Small intestine (tissue), 7 donors: Measurements from ENCODE around the gene PPM1D. TPM values are rescaled to one million over a fixed set of nuclear protein-coding genes. Genes with fewer than 3 reads are reported as not detected.

Experiments used
- DNase-seq, 2 donors: peaks; one replicate each; pipeline versions ENCODE4 v3.0.0 to v3.0.0-alpha.2; 2013
- FAIRE-seq: peaks from 2 replicates; lab custom pipeline; 2012; peaks lifted over from hg19 to GRCh38; lab: Jason Lieb, UNC
- H3K27ac ChIP-seq, 3 donors: one replicate each; pipeline ENCODE4 v1.5.1; 2013; ENCODE audit warnings: low read length in 2 of 3, mild to moderate bottlenecking in 2 of 3, control low read depth in 1 of 3, inconsistent platforms in 1 of 3, low read depth in 1 of 3, moderate library complexity in 1 of 3
- H3K27me3 ChIP-seq, 3 donors: one replicate each; pipeline ENCODE4 v1.6.1; 2013; ENCODE audit warnings: low read length in 3 of 3, inconsistent platforms in 1 of 3; ENCODE audit not compliant: control insufficient read depth in 3 of 3, insufficient read depth in 3 of 3
- H3K36me3 ChIP-seq, 3 donors: one replicate each; pipeline ENCODE4 v1.6.1; 2013; ENCODE audit warnings: low read length in 3 of 3, inconsistent platforms in 1 of 3, low read depth in 1 of 3, mild to moderate bottlenecking in 1 of 3, moderate library complexity in 1 of 3; ENCODE audit not compliant: control insufficient read depth in 3 of 3, insufficient read depth in 2 of 3
- H3K4me1 ChIP-seq, 3 donors: one replicate each; pipeline ENCODE4 v1.6.1; 2013; ENCODE audit warnings: low read length in 2 of 3, inconsistent platforms in 1 of 3, low read depth in 1 of 3, mild to moderate bottlenecking in 1 of 3, moderate library complexity in 1 of 3; ENCODE audit not compliant: control insufficient read depth in 3 of 3, insufficient read depth in 2 of 3
- H3K4me3 ChIP-seq, 3 donors: one replicate each; pipeline ENCODE4 v1.5.1; 2013; ENCODE audit warnings: low read length in 3 of 3, control low read depth in 1 of 3, inconsistent platforms in 1 of 3, low read depth in 1 of 3, mild to moderate bottlenecking in 1 of 3, moderate library complexity in 1 of 3
- H3K9me3 ChIP-seq, 2 donors: one replicate each; pipeline ENCODE4 v1.6.1; 2013; ENCODE audit warnings: low read depth in 1 of 2, low read length in 1 of 2; ENCODE audit not compliant: control insufficient read depth in 2 of 2, insufficient read depth in 1 of 2
- WGBS, 3 donors: extraction: QIAGEN DNeasy Blood & Tissue Kit; methylation state at CpG; one replicate each; pipeline ENCODE4 v1.1.7; 2013; 5-methylcytosine and 5-hydroxymethylcytosine counted together
- polyA plus RNA-seq, 4 donors: library from polyadenylated mRNA; stranded (reverse) in 3 of 4; unstranded in 1 of 4; fragments of 200-250 nt in 3 of 4; fragments of 120-200 nt in 1 of 4; gene quantifications; one replicate each; pipeline versions ENCODE4 v1.2.1 to v1.2.3, GENCODE V29; 2013
- donor health status: healthy with polysubstance abuse.
- donor health status: control.
- donor health status: control.
- donor health status: Bipolar disorder and iron deficiency.
- donor health status: healthy.

The PPM1D gene
- polyA plus RNA-seq, 4 donors = 3.8 to 13.6 (median 5.7) TPM

DNA sequence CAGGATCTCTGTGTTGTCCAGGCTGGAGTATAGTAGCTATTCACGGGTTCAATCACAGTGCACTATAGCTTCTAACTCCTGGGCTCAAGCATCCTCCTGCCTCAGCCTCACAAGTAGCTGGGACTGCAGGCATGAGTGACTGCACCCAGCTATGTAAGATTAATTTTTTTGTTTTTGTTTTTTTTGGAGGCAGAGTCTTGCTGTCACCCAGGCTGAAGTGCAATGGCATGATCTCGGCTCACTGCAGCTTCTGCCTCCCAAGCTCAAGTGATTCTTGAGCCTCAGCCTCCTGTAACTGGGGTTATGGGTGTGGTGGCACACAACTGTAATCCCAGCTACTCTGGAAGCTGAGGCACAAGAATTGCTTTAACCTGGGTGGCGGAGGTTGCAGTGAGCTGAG lies 15.8 kb downstream of the PPM1D start:
- H3K4me1 ChIP-seq = peaks cover 0 to 3% (median 0%) of the 10 kb centered on the region in 3 donors
- DNase-seq (no peak), FAIRE-seq (no peak)
- no peaks in the 10 kb centered on the region for H3K9me3 ChIP-seq
- WGBS, 3 donors = 83 to 94% (median 87%) methylated on average over 3 of the region's 3 CpGs
- peaks cover 0 to 21% (median 2%) of the 10 kb centered on the region in 3 donors for H3K36me3 ChIP-seq
- no peaks in the 10 kb centered on the region for H3K27me3 ChIP-seq
- H3K27ac ChIP-seq = no peak overlapping the region
- no peak overlapping the region for H3K4me3 ChIP-seq

- WGBS, 3 donors = 94 to 98% (median 95%) methylated on average over 3 of the region's 3 CpGs
- no peak for FAIRE-seq
- no peak overlapping the region for H3K4me3 ChIP-seq
Observed at GRCh38 chr17:60618080-60618479, 18.1 kb downstream of the PPM1D start.

GRCh38 chr17:60618854-60619526 lies 19.0 kb downstream of the PPM1D start:
- no peak for DNase-seq
- no peak overlapping the region for H3K27ac ChIP-seq

More at GRCh38 chr17:60618080-60618479, 18.1 kb downstream of the PPM1D start:
- peaks cover 0 to 21% (median 2%) of the 10 kb centered on the region in 3 donors for H3K36me3 ChIP-seq
- DNase-seq = no peak
- no peaks in the 10 kb centered on the region for H3K9me3 ChIP-seq
- H3K27me3 ChIP-seq = no peaks in the 10 kb centered on the region
- no peak overlapping the region for H3K27ac ChIP-seq
- H3K4me1 ChIP-seq = peaks cover 0 to 3% (median 0%) of the 10 kb centered on the region in 3 donors

GRCh38 chr17:60622961-60623360 lies 23.0 kb downstream of the PPM1D start:
- Histone ChIP-seq H3K36me3 (peaks cover 0 to 12% (median 0%) of the 10 kb centered on the region in 3 donors), H3K27ac (no peak overlapping the region), H3K4me1 (peaks cover 0 to 3% (median 0%) of the 10 kb centered on the region in 3 donors), H3K27me3 (no peaks in the 10 kb centered on the region), H3K4me3 (no peak overlapping the region), H3K9me3 (no peaks in the 10 kb centered on the region)
- FAIRE-seq (no peak), DNase-seq (no peak)
- 94 to 100% (median 96%) methylated on average over 2 of the region's 2 CpGs for WGBS, 3 donors

More at GRCh38 chr17:60618854-60619526, 19.0 kb downstream of the PPM1D start:
- FAIRE-seq = no peak
- 49 to 67% (median 62%) methylated on average over 3 of the region's 3 CpGs for WGBS, 3 donors
- Histone ChIP-seq H3K36me3 (peaks cover 0 to 24% (median 2%) of the 10 kb centered on the region in 3 donors), H3K9me3 (no peaks in the 10 kb centered on the region), H3K4me1 (peaks cover 0 to 3% (median 0%) of the 10 kb centered on the region in 3 donors), H3K27me3 (no peaks in the 10 kb centered on the region), H3K4me3 (no peak overlapping the region)

GRCh38 chr17:60623415-60623814 lies 23.4 kb downstream of the PPM1D start:
- no peak for DNase-seq
- H3K4me3 ChIP-seq = no peak overlapping the region
- peaks cover 0 to 3% (median 0%) of the 10 kb centered on the region in 3 donors for H3K4me1 ChIP-seq
- FAIRE-seq = no peak
- H3K36me3 ChIP-seq = peaks cover 0 to 12% (median 0%) of the 10 kb centered on the region in 3 donors
- 87 to 91% (median 90%) methylated on average over 9 of the region's 9 CpGs for WGBS, 3 donors
- H3K9me3 ChIP-seq = no peaks in the 10 kb centered on the region
- H3K27ac ChIP-seq = no peak overlapping the region
- no peaks in the 10 kb centered on the region for H3K27me3 ChIP-seq

GRCh38 chr17:60627124-60627523 lies 27.1 kb downstream of the PPM1D start:
- Histone ChIP-seq H3K27me3 (no peaks in the 10 kb centered on the region), H3K4me1 (no peaks in the 10 kb centered on the region), H3K27ac (no peak overlapping the region), H3K4me3 (no peak overlapping the region), H3K36me3 (peaks cover 0 to 19% (median 4%) of the 10 kb centered on the region in 3 donors), H3K9me3 (no peaks in the 10 kb centered on the region)
- no peak for FAIRE-seq
- WGBS, 3 donors = 79 to 87% (median 83%) methylated on average over 2 of the region's 2 CpGs
- no peak for DNase-seq

- DNase-seq (peak in 1 of 2 donors; percentile 47), FAIRE-seq (no peak)
- no peak overlapping the region for H3K27ac ChIP-seq
- H3K27me3 ChIP-seq = no peaks in the 10 kb centered on the region
- WGBS, 3 donors = 85 to 89% (median 87%) methylated on average over 6 of the region's 6 CpGs
- no peaks in the 10 kb centered on the region for H3K4me1 ChIP-seq
- H3K9me3 ChIP-seq = no peaks in the 10 kb centered on the region
- no peak overlapping the region for H3K4me3 ChIP-seq
- peaks cover 0 to 29% (median 6%) of the 10 kb centered on the region in 3 donors for H3K36me3 ChIP-seq
Observed at GRCh38 chr17:60628252-60628889, 28.4 kb downstream of the PPM1D start.

DNA sequence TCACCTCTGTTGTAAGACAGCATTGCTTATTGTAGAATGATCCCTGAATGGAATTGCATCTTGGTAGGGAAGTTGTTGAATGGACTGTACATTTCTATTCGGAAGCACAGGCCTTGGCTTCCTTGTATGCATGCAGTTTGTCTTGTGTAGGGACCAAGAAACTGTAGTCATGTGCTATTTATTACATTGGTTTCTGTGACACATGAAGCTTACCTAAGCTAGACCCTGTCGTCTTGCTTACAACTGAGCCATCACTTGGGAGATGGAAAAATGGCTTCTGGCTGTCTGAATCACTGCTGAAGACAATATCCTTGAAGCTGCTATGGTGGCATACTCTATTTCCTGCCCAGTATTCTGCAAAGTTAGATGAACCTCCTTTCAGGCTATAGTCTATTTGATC lies 29.1 kb downstream of the PPM1D start:
- Histone ChIP-seq H3K4me3 (no peak overlapping the region), H3K4me1 (no peaks in the 10 kb centered on the region), H3K36me3 (peaks cover 0 to 29% (median 6%) of the 10 kb centered on the region in 3 donors), H3K27me3 (no peaks in the 10 kb centered on the region), H3K27ac (no peak overlapping the region), H3K9me3 (no peaks in the 10 kb centered on the region)
- FAIRE-seq (no peak), DNase-seq (no peak)
- 91 to 93% (median 92%) methylated on average over 2 of the region's 2 CpGs for WGBS, 3 donors
